HepG2 (cell line): ENCODE data around the gene GAREM2. TPM values are rescaled to one million over a fixed set of nuclear protein-coding genes. Genes with fewer than 3 reads are reported as not detected.

Experiments
- AHDC1 ChIP-seq: sonication (generic); formaldehyde crosslinking; IDR thresholded peaks from 2 replicates; pipeline ENCODE4 v1.5.1; 2020; ENCODE audit warnings: mild to moderate bottlenecking, missing genetic modification reagents, borderline replicate concordance
- ATF1 ChIP-seq: IDR thresholded peaks from 2 replicates; pipeline ENCODE4 v1.6.1; 2016; ENCODE audit warnings: mild to moderate bottlenecking, control low read depth
- DMAP1 ChIP-seq: IDR thresholded peaks from 2 replicates; pipeline ENCODE4 v1.6.1; 2016
- FOXJ3 ChIP-seq: sonication (generic); formaldehyde crosslinking; IDR thresholded peaks from 2 replicates; pipeline ENCODE4 v1.4.0; 2020; ENCODE audit warnings: missing genetic modification reagents, mild to moderate bottlenecking, borderline replicate concordance
- SMC3 ChIP-seq: IDR thresholded peaks from 2 replicates; pipeline ENCODE4 v1.6.1; 2011; ENCODE audit warnings: low read length, improper control_type of control experiment
- ZBTB39 ChIP-seq: sonication (generic); formaldehyde crosslinking; IDR thresholded peaks from 2 replicates; pipeline ENCODE4 v1.5.0; 2020; ENCODE audit warnings: missing genetic modification reagents
- ZNF414 ChIP-seq: sonication (generic); formaldehyde crosslinking; IDR thresholded peaks from 2 replicates; pipeline ENCODE4 v1.5.0; 2020; ENCODE audit warnings: missing genetic modification reagents
- ZNF432 ChIP-seq: sonication (generic); formaldehyde crosslinking; IDR thresholded peaks from 2 replicates; pipeline ENCODE4 v1.5.0; 2020; ENCODE audit warnings: missing genetic modification reagents, mild to moderate bottlenecking, borderline replicate concordance
- ZNF816 ChIP-seq: sonication (generic); formaldehyde crosslinking; IDR thresholded peaks from 2 replicates; pipeline ENCODE4 v1.8.0; 2022; ENCODE audit warnings: missing genetic modification reagents, mild to moderate bottlenecking, borderline replicate concordance
- polyA plus RNA-seq, 8 experiments: library from polyadenylated mRNA; depleted of rRNA in 3 of 8; stranded (reverse) in 7 of 8; unstranded in 1 of 8; fragments of >200 nt; fragmentation: Illumina TruSeq in 4 of 8; extraction: Trizol in 4 of 8; gene quantifications; 2 replicates each; pipeline versions ENCODE4 v1.2.1 to v1.2.3, GENCODE V29; 2011 to 2016; ENCODE audit warnings: low read depth in 4 of 8, missing spikeins in 1 of 8, mixed read lengths in 1 of 8; ENCODE audit not compliant: insufficient read depth in 1 of 8
- total RNA-seq, 5 experiments: library from RNA; depleted of rRNA; stranded (reverse); fragments of >200 nt; fragmentation: Illumina TruSeq; extraction: Trizol; gene quantifications; 2 replicates each; pipeline ENCODE4 v1.2.3, GENCODE V29; 2016; ENCODE audit warnings: low read depth in 1 of 5

GAREM2 gene
- total and polyA plus RNA-seq, 2 of the 13 experiments (the other 11 are each of a cell fraction or from before 2014, with no cell fraction given), result 0.29 to 0.38 TPM

DNA sequence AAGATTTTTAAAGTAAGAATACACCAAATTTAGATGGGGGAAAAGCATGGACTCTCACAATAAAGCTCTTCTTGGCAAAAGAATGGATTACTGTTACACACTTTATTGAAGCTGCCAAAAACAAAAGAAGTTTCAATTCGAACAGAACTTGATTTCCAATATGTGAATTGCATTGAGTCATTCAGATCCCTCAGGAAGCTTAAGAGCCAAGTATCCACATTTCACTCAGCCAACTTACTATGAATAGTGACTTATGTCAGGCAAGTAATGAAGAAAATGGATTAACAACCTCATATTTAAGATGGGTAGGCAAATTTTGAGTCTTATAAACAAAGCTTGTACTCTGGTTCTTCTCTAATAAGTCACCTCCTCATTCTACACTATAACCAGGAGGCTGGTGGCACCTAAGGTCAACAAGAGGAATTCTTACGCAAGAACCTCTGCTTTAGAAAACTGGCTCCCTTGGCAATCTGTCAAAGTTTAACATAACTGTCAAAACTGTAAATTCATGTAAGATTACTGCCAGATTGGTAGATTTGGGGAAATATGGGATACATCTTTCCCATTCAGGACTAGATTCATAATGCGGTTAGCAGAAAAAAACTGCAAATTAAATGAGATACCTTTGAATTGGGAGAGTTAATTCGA, 65.5 kb downstream of the GAREM2 start (continued):
- TF ChIP-seq AHDC1 (peak; percentile 80; the same call in 1 of the 2 replicates), ZBTB39 (CRISPR knock-in tag) (no peak), ZNF816 (CRISPR knock-in tag) (0 out of 2 replicates have a peak, but pooled peaks have one; percentile 61), SMC3 (peak; percentile 31; the same call in 1 of the 2 replicates), ZNF432 (CRISPR knock-in tag) (no peak), DMAP1 (CRISPR knock-in tag) (no peak), ZNF414 (peak; percentile 54; the same call in 1 of the 2 replicates), FOXJ3 (CRISPR knock-in tag) (peak; percentile 7; the same call in 1 of the 2 replicates), ATF1 (CRISPR knock-in tag) (no peak)

Other genes starting within 250 kb of the GAREM2 start
- gene KIF3C, start 190.6 kb upstream of the GAREM2 start, total RNA-seq (2016; rRNA removed; fragmentation: Illumina TruSeq; extraction: Trizol), result 3.4 and 3.6 TPM in 2 replicates
- 4.8 and 4.9 TPM in 2 replicates for gene KIF3C, start 190.6 kb upstream of the GAREM2 start, polyA plus RNA-seq (2011; rRNA removed)
- 106 and 120 TPM in 2 replicates for gene RAB10, start 139.0 kb upstream of the GAREM2 start, total RNA-seq (2016; rRNA removed; fragmentation: Illumina TruSeq; extraction: Trizol)
- gene RAB10, start 139.0 kb upstream of the GAREM2 start, polyA plus RNA-seq (2011; rRNA removed), result 39.0 and 48.2 TPM in 2 replicates
- gene HADHA, start 71.5 kb downstream of the GAREM2 start, total RNA-seq (2016; rRNA removed; fragmentation: Illumina TruSeq; extraction: Trizol), result 270 and 385 TPM in 2 replicates
- gene HADHA, start 71.5 kb downstream of the GAREM2 start, polyA plus RNA-seq (2011; rRNA removed), result 101 and 102 TPM in 2 replicates
- 238 and 304 TPM in 2 replicates for gene HADHB, start 71.9 kb downstream of the GAREM2 start, total RNA-seq (2016; rRNA removed; fragmentation: Illumina TruSeq; extraction: Trizol)
- 97.1 and 112 TPM in 2 replicates for gene HADHB, start 71.9 kb downstream of the GAREM2 start, polyA plus RNA-seq (2011; rRNA removed)
- 60.3 and 66.0 TPM in 2 replicates for gene SELENOI, start 173.1 kb downstream of the GAREM2 start, total RNA-seq (2016; rRNA removed; fragmentation: Illumina TruSeq; extraction: Trizol)
- 26.2 and 27.7 TPM in 2 replicates for gene SELENOI, start 173.1 kb downstream of the GAREM2 start, polyA plus RNA-seq (2011; rRNA removed)
- 0.14 and 0.40 TPM in 2 replicates for gene ADGRF3, start 173.7 kb downstream of the GAREM2 start, total RNA-seq (2016; rRNA removed; fragmentation: Illumina TruSeq; extraction: Trizol)
- gene ADGRF3, start 173.7 kb downstream of the GAREM2 start, polyA plus RNA-seq (2011; rRNA removed), result 1.5 TPM in 2 replicates
- gene DRC1, start 228.8 kb downstream of the GAREM2 start, total RNA-seq (2016; rRNA removed; fragmentation: Illumina TruSeq; extraction: Trizol), result 0.07 and 0.08 TPM in 2 replicates
- gene DRC1, start 228.8 kb downstream of the GAREM2 start, polyA plus RNA-seq (2011; rRNA removed), result not detected in 2 replicates